A549 (cell line): ENCODE data around the gene RPL27. TPM values are rescaled to one million over a fixed set of nuclear protein-coding genes. Genes with fewer than 3 reads are reported as not detected.
"Not testable (repeated sequence)": the region's sequence is repeated elsewhere in the genome, so short reads cannot be mapped to it uniquely, and the experiment has no call there.

ENCODE experiments used
- ATAC-seq, 2 experiments: fragments of 200-7000 bp in 1 of 2; fragments of >200 bp in 1 of 2; cut with Nextera tagmentation in 1 of 2; cut with Tn5 transposase in 1 of 2; 3 replicates each; pipeline versions ENCODE4 v1.8.0 to v1.9.1; 2018 to 2020; ENCODE audit warnings: mild to moderate bottlenecking in 1 of 2, moderate library complexity in 1 of 2
- CTCF ChIA-PET: fragments of 300-600 bp; sonication (Branson Sonifier 250); formaldehyde crosslinking; extraction: SDS; loops from one replicate; lab custom pipeline; 2021; ENCODE audit warnings: antibody characterized with exemption, inconsistent platforms; lab: Yijun Ruan, JAX
- POLR2A ChIA-PET: fragments of 350-600 bp; formaldehyde crosslinking; extraction: SDS; loops from one replicate; lab custom pipeline; 2021; ENCODE audit warnings: antibody characterized with exemption, inconsistent platforms; lab: Yijun Ruan, JAX
- DNase-seq, 2 experiments: peaks; one replicate each; pipeline versions ENCODE4 v3.0.0 to v3.0.0-alpha.2; 2011 to 2016; ENCODE audit warnings: low read depth in 1 of 2, low spot score in 1 of 2
- FAIRE-seq: peaks from 2 replicates; lab custom pipeline; 2011; peaks lifted over from hg19 to GRCh38; lab: Jason Lieb, UNC
- H3K27ac ChIP-seq, 2 experiments: fragments of >200 bp; sonication (Bioruptor Twin); formaldehyde crosslinking; 3 replicates each; pipeline ENCODE4 v1.5.1; 2016 to 2017
- H3K4me1 ChIP-seq: fragments of >200 bp; sonication (Bioruptor Twin); formaldehyde crosslinking; 3 replicates; pipeline ENCODE4 v1.6.1; 2016
- H3K4me2 ChIP-seq: fragments of >200 bp; sonication (Bioruptor Twin); formaldehyde crosslinking; 3 replicates; pipeline ENCODE4 v1.6.1; 2016
- H3K4me3 ChIP-seq: fragments of >200 bp; sonication (Bioruptor Twin); formaldehyde crosslinking; 3 replicates; pipeline ENCODE4 v1.5.1; 2016
- H3K9me3 ChIP-seq: fragments of >200 bp; sonication (Bioruptor Twin); formaldehyde crosslinking; 3 replicates; pipeline ENCODE4 v1.6.1; 2016
- BHLHE40 ChIP-seq: IDR thresholded peaks from 2 replicates; pipeline ENCODE4 v1.6.1; 2012; ENCODE audit warnings: low read depth, low read length, inconsistent platforms
- CHD2 ChIP-seq: fragments of 150-350 bp; IDR thresholded peaks from 2 replicates; pipeline ENCODE4 v1.6.1; 2014; ENCODE audit warnings: low read length; ENCODE audit not compliant: partially characterized antibody
- CHD4 ChIP-seq: fragments of 200-600 bp; sonication (generic); IDR thresholded peaks from 2 replicates; pipeline ENCODE4 v1.6.1; 2016; ENCODE audit warnings: antibody characterized with exemption, mild to moderate bottlenecking, borderline replicate concordance
- EP300 ChIP-seq, 2 experiments: fragments of >200 bp; sonication (Bioruptor Twin); formaldehyde crosslinking; IDR thresholded peaks; 2 replicates in 1 of 2; 3 replicates in 1 of 2; pipeline ENCODE4 v1.6.1; 2016 to 2017
- FOSB ChIP-seq: fragments of 250-450 bp; sonication (Bioruptor Pico); IDR thresholded peaks from 2 replicates; pipeline ENCODE4 v1.5.0; 2020; ENCODE audit warnings: mild to moderate bottlenecking, moderate library complexity
- FOXS1 ChIP-seq: fragments of 250-450 bp; sonication (Bioruptor Pico); IDR thresholded peaks from 2 replicates; pipeline ENCODE4 v1.5.0; 2020; ENCODE audit warnings: mild to moderate bottlenecking, moderate library complexity
- HOXA7 ChIP-seq: fragments of 250-450 bp; sonication (Bioruptor Pico); IDR thresholded peaks from 2 replicates; pipeline ENCODE4 v1.5.0; 2020; ENCODE audit warnings: mild to moderate bottlenecking, moderate library complexity
- HOXB13 ChIP-seq: fragments of 250-450 bp; sonication (Bioruptor Pico); IDR thresholded peaks from 2 replicates; pipeline ENCODE4 v1.5.0; 2020; ENCODE audit warnings: low read depth, mild to moderate bottlenecking, moderate library complexity
- JUN ChIP-seq, 2 experiments: fragments of >200 bp; sonication (Bioruptor Twin); formaldehyde crosslinking; IDR thresholded peaks; 2 replicates in 1 of 2; 3 replicates in 1 of 2; pipeline ENCODE4 v1.6.1; 2016 to 2017
- KDM5A ChIP-seq: fragments of 200-600 bp; sonication (generic); IDR thresholded peaks from 2 replicates; pipeline ENCODE4 v1.6.1; 2016; ENCODE audit warnings: antibody characterized with exemption, mild to moderate bottlenecking
- MAZ ChIP-seq: fragments of 150-350 bp; IDR thresholded peaks from 2 replicates; pipeline ENCODE4 v1.6.1; 2014; ENCODE audit warnings: antibody characterized with exemption, low read depth, low read length, borderline replicate concordance
- NPAS2 ChIP-seq: fragments of 250-450 bp; sonication (Bioruptor Pico); IDR thresholded peaks from 2 replicates; pipeline ENCODE4 v1.8.0; 2022; ENCODE audit warnings: mild to moderate bottlenecking, moderate library complexity, borderline replicate concordance
- NR3C1 ChIP-seq: fragments of >200 bp; sonication (Bioruptor Twin); formaldehyde crosslinking; IDR thresholded peaks from 3 replicates; pipeline ENCODE4 v1.6.1; 2017
- PBX3 ChIP-seq: IDR thresholded peaks from 2 replicates; pipeline ENCODE4 v1.6.1; 2012
- POLR2AphosphoS2 ChIP-seq: conservative IDR thresholded peaks from 2 replicates; pipeline ENCODE4 v1.6.1; 2012; ENCODE audit warnings: low read length, improper control_type of control experiment, inconsistent platforms
- RARB ChIP-seq: fragments of 250-450 bp; sonication (Bioruptor Pico); IDR thresholded peaks from 2 replicates; pipeline ENCODE4 v1.8.0; 2021; ENCODE audit warnings: mild to moderate bottlenecking, moderate library complexity
- SMC3 ChIP-seq: fragments of >200 bp; sonication (Bioruptor Twin); formaldehyde crosslinking; IDR thresholded peaks from 3 replicates; pipeline ENCODE4 v1.6.1; 2018; ENCODE audit warnings: inconsistent platforms
- SREBF2 ChIP-seq: fragments of 450-650 bp; IDR thresholded peaks from 2 replicates; pipeline ENCODE4 v1.6.1; 2014; ENCODE audit warnings: mild to moderate bottlenecking, moderate library complexity
- WGBS: methylation state at CpG from one replicate; pipeline ENCODE4 v1.1.6; 2017; ENCODE audit errors: missing lambda C conversion rate; 5-methylcytosine and 5-hydroxymethylcytosine counted together
- polyA plus RNA-seq, 4 experiments: library from polyadenylated mRNA; depleted of rRNA in 3 of 4; stranded (reverse); fragments of >200 nt; fragmentation: RNase III in 1 of 4; extraction: RNeasy Plus Mini Kit Qiagen cat#74134 plus additional on column Dnase treatment in 1 of 4; gene quantifications; 2 replicates in 3 of 4; 3 replicates in 1 of 4; pipeline ENCODE4 v1.2.3, GENCODE V29; 2011 to 2017
- TF ChIP-seq, protein P1 (sequence below): IDR thresholded peaks from 2 replicates; pipeline ENCODE4 v1.6.1; 2012; ENCODE audit warnings: low read depth, borderline replicate concordance
- TF ChIP-seq, protein P2 (sequence below): fragments of >200 bp; sonication (Bioruptor Twin); formaldehyde crosslinking; IDR thresholded peaks from 2 replicates; pipeline ENCODE4 v1.6.1; 2016
- TF ChIP-seq, protein P3 (sequence below): fragments of >200 bp; sonication (Bioruptor Twin); formaldehyde crosslinking; IDR thresholded peaks from 3 replicates; pipeline ENCODE4 v1.5.1; 2016
- TF ChIP-seq, protein P4 (sequence below): fragments of 150-350 bp; IDR thresholded peaks from 2 replicates; pipeline ENCODE4 v1.6.1; 2014; ENCODE audit warnings: low read depth, mild to moderate bottlenecking, low read length

Gene RPL27
- polyA plus RNA-seq, 2 of the 4 experiments (the other 2 are of a cell fraction) = 2,894 to 5,746 TPM

- Histone ChIP-seq H3K4me2 (no peak overlapping the region), H3K4me1 (peaks cover 45% of the 10 kb centered on the region), H3K27ac (no peak overlapping the region), H3K9me3 (no peaks in the 10 kb centered on the region), H3K4me3 (no peak overlapping the region)
- WGBS = 81% methylated on average over 5 of the region's 5 CpGs
- POLR2A ChIA-PET = no interaction called here
- no peak for ATAC-seq
- no peak for FAIRE-seq
- no peak for DNase-seq
- TF ChIP-seq CHD4 = no peak
- no peak for TF ChIP-seq SREBF2
- TF ChIP-seq HOXB13 (CRISPR knock-in tag) = no peak
- CTCF ChIA-PET = interaction anchor here (1.4 to 1.9 kb wide), 4 partner anchors 14 to 169 kb away, joined by 4 to 8 read pairs (median 5); partner anchors contain the start of genes AOC2 and BECN1
These were observed 5.3 kb upstream of the RPL27 start for GRCh38 chr17:42992872-42993271.

DNA sequence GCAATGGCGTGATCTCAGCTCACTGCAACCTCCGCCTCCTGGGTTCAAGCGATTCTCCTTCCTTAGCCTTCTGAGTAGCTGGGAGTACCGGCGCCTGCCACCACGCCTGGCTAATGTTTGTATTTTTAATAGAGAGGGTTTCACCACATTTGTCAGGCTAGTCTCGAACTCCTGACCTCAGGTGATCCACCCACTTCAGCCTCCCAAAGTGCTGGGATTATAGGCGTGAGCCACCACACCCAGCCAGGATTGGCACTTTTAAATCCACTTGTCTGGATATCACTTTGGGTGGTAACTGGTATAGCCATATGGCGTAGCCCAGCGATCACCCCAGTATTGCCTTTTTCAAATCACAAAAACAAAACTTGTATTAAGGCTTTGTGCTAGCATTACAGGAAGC lies 4.3 kb upstream of the RPL27 start:
- H3K4me3 ChIP-seq, H3K4me2 ChIP-seq, ATAC-seq, FAIRE-seq, H3K9me3 ChIP-seq, POLR2A ChIA-PET, H3K27ac ChIP-seq, DNase-seq: not testable (repeated sequence)
- CTCF ChIA-PET = interaction anchor here (0.5 to 1.8 kb wide), 2 partner anchors 15 to 416 kb away, joined by 3 to 6 read pairs; no protein-coding TSS in a partner anchor
- H3K4me1 ChIP-seq = peaks cover 37% of the 10 kb centered on the region
- WGBS = 83% methylated on average over 10 of the region's 10 CpGs

GRCh38 chr17:42997390-42997983 lies 732 bp upstream of the RPL27 start:
- ChIA-PET CTCF (interaction anchor here (0.7 to 5.6 kb wide), 34 partner anchors 8 to 419 kb away, joined by 3 to 86 read pairs (median 5); partner anchors contain the start of genes AARSD1, AOC2, IFI35 and PSMC3IP), POLR2A (interaction anchor here (0.6 to 3.0 kb wide), 38 partner anchors 9 to 1067 kb away, joined by 3 to 48 read pairs (median 6); partner anchors contain the start of genes AARSD1, BECN1, BRCA1 and IFI35)
- Histone ChIP-seq H3K4me3 (peak overlapping the region; percentile 30), H3K4me2 (peak overlapping the region; percentile 76), H3K4me1 (peaks cover 40% of the 10 kb centered on the region), H3K9me3 (no peaks in the 10 kb centered on the region), H3K27ac (peak overlapping the region; percentile 55 to 91)
- no peak for TF ChIP-seq PBX3
- TF ChIP-seq HOXA7 (CRISPR knock-in tag) = peak; percentile 83
- ATAC-seq (peak; percentile 14 to 40; a peak in 5 of 6 replicates), FAIRE-seq (no peak), DNase-seq (no peak)
- 7% methylated on average over 5 of the region's 5 CpGs for WGBS

- ChIA-PET CTCF (interaction anchor here (1.2 to 5.6 kb wide), 13 partner anchors 10 to 165 kb away, joined by 3 to 86 read pairs (median 11); partner anchors contain the start of genes AOC2, PSME3, PTGES3L and RND2), POLR2A (interaction anchor here (1.1 to 3.0 kb wide), 16 partner anchors 8 to 463 kb away, joined by 3 to 48 read pairs (median 16); partner anchors contain the start of genes AARSD1, BECN1, BRCA1 and IFI35)
- Histone ChIP-seq H3K4me1 (peaks cover 51% of the 10 kb centered on the region), H3K4me2 (peak overlapping the region; percentile 94), H3K4me3 (peak overlapping the region; percentile 66)
- ATAC-seq (no peak), FAIRE-seq (no peak), DNase-seq (no peak)
- WGBS = 7% methylated on average over 10 of the region's 10 CpGs
- no peak for TF ChIP-seq KDM5A
- TF ChIP-seq FOXS1 = no peak
- TF ChIP-seq, protein P1, sequence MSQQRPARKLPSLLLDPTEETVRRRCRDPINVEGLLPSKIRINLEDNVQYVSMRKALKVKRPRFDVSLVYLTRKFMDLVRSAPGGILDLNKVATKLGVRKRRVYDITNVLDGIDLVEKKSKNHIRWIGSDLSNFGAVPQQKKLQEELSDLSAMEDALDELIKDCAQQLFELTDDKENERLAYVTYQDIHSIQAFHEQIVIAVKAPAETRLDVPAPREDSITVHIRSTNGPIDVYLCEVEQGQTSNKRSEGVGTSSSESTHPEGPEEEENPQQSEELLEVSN = no peak
- no peak for TF ChIP-seq SMC3
- TF ChIP-seq NR3C1 = no peak
- no peak for TF ChIP-seq SREBF2
- TF ChIP-seq CHD2 = no peak
- TF ChIP-seq RARB (CRISPR knock-in tag) = no peak
- TF ChIP-seq, protein P2, sequence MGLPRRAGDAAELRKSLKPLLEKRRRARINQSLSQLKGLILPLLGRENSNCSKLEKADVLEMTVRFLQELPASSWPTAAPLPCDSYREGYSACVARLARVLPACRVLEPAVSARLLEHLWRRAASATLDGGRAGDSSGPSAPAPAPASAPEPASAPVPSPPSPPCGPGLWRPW = no peak
- TF ChIP-seq JUN (IDR thresholded peaks at IDR 0.05) = no peak
- no peak for TF ChIP-seq NPAS2 (CRISPR knock-in tag)
- no peak for TF ChIP-seq FOSB (CRISPR knock-in tag)
- no peak for TF ChIP-seq POLR2AphosphoS2
- TF ChIP-seq BHLHE40 = no peak
- TF ChIP-seq, protein P3, sequence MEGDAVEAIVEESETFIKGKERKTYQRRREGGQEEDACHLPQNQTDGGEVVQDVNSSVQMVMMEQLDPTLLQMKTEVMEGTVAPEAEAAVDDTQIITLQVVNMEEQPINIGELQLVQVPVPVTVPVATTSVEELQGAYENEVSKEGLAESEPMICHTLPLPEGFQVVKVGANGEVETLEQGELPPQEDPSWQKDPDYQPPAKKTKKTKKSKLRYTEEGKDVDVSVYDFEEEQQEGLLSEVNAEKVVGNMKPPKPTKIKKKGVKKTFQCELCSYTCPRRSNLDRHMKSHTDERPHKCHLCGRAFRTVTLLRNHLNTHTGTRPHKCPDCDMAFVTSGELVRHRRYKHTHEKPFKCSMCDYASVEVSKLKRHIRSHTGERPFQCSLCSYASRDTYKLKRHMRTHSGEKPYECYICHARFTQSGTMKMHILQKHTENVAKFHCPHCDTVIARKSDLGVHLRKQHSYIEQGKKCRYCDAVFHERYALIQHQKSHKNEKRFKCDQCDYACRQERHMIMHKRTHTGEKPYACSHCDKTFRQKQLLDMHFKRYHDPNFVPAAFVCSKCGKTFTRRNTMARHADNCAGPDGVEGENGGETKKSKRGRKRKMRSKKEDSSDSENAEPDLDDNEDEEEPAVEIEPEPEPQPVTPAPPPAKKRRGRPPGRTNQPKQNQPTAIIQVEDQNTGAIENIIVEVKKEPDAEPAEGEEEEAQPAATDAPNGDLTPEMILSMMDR = no peak
- TF ChIP-seq, protein P4, sequence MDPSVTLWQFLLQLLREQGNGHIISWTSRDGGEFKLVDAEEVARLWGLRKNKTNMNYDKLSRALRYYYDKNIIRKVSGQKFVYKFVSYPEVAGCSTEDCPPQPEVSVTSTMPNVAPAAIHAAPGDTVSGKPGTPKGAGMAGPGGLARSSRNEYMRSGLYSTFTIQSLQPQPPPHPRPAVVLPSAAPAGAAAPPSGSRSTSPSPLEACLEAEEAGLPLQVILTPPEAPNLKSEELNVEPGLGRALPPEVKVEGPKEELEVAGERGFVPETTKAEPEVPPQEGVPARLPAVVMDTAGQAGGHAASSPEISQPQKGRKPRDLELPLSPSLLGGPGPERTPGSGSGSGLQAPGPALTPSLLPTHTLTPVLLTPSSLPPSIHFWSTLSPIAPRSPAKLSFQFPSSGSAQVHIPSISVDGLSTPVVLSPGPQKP = no peak
- TF ChIP-seq EP300 (IDR thresholded peaks at IDR 0.05) = no peak
- no peak for TF ChIP-seq MAZ
- TF ChIP-seq, all 56 proteins: peak for 0
- no peaks in the 10 kb centered on the region for H3K9me3 ChIP-seq
- peak overlapping the region; percentile 87 to 91 for H3K27ac ChIP-seq
These were observed 845 bp downstream of the RPL27 start for GRCh38 chr17:42999003-42999525.
